Measurements from ENCODE around the gene RASA4B. TPM values are rescaled to one million over a fixed set of nuclear protein-coding genes. Genes with fewer than 3 reads are reported as not detected.

The RASA4B gene
- total RNA-seq, 3 donors from 2014 or later (not counting 1 experiment from before 2014, with no cell fraction given) = 2.4 to 14.3 (median 12.3) TPM

DNA sequence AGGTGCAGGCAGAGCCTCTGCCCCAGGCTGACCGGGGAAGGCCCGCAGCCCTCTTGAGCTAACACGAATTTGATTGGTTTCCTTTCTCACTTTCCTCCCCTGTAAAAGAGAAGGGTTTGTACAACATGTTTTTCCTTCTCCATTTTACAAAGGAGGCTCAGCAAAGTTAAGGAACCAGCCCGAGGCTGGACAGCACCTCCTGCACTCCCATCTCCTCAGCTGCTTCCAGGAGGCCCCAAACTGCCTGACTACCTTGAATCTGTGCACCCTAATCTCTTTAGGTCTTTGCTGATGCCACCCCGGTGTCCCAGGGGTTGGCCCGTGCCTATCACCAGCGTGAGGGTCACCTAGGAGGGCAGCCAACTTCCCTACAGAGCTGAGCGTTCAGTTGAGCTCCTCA, 57.1 kb downstream of the RASA4B start:
- peaks cover 19% of the 10 kb centered on the region for H3K4me1 ChIP-seq (ENCODE audit: control insufficient read depth, insufficient read depth, low read length)
- 91% methylated on average over 8 of the region's 8 CpGs for WGBS (ENCODE audit: insufficient coverage)
- H3K9me3 ChIP-seq (ENCODE audit: control insufficient read depth, insufficient read depth, low read length) = no peaks in the 10 kb centered on the region
- ATAC-seq (no peak), DNase-seq (no peak)
- H3K4me3 ChIP-seq (ENCODE audit: low read length) = no peak overlapping the region
- Mint-ChIP-seq H3K4me1 (peaks cover 8 to 33% of the 10 kb centered on the region in 2 donors), H3K27me3 (ENCODE audit: low read depth in 2 of 2) (no peaks in the 10 kb centered on the region), H3K27ac (no peak overlapping the region), H3K4me3 (no peak overlapping the region), H3K9me3 (no peaks in the 10 kb centered on the region), H3K36me3 (no peaks in the 10 kb centered on the region)
- TF ChIP-seq, protein P1, sequence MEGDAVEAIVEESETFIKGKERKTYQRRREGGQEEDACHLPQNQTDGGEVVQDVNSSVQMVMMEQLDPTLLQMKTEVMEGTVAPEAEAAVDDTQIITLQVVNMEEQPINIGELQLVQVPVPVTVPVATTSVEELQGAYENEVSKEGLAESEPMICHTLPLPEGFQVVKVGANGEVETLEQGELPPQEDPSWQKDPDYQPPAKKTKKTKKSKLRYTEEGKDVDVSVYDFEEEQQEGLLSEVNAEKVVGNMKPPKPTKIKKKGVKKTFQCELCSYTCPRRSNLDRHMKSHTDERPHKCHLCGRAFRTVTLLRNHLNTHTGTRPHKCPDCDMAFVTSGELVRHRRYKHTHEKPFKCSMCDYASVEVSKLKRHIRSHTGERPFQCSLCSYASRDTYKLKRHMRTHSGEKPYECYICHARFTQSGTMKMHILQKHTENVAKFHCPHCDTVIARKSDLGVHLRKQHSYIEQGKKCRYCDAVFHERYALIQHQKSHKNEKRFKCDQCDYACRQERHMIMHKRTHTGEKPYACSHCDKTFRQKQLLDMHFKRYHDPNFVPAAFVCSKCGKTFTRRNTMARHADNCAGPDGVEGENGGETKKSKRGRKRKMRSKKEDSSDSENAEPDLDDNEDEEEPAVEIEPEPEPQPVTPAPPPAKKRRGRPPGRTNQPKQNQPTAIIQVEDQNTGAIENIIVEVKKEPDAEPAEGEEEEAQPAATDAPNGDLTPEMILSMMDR (IDR thresholded peaks at IDR 0.05) = no peak
- H3K36me3 ChIP-seq (ENCODE audit: control insufficient read depth, insufficient read depth, low read length) = peaks cover 19% of the 10 kb centered on the region
- no peak overlapping the region for H3K27ac ChIP-seq (ENCODE audit: low read length)
- H3K27me3 ChIP-seq (ENCODE audit: control insufficient read depth, insufficient read depth, low read length) = no peaks in the 10 kb centered on the region
- intact Hi-C loops (cut with micrococcal nuclease) = loop anchor here (5.0 kb wide), 1 partner anchor 43 kb away; no protein-coding TSS in a partner anchor

DNA sequence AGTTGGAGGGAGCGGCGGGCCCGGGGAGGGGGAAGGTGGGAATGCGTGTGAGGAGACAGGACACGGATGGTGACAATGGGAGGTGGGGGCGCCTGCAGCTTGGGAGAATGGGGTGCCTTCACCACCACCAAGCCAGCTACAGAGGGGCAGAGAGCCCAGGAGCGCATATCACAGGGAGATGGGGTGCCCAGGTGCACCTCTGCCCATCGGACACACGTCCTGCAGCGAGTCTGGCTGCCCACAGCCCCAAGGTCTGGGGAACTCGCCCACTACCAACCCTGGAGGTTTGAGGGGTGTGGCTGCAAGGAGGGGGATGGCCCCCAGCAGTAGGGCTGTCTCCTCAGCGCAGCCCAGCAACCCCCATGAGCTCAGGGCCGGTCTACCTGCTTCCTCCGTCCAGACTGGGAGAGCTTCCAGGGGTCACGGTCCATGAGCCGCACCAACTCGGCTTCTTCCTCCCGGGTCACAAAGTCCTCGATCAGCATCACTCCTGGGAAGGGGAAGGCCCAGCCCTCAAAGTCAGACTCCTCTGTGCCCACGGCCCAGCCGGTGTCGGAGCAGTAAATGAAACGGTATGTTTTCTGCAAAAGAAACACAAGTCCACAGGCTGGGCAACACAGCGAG, 58.2 kb downstream of the RASA4B start:
- no peak for DNase-seq
- intact Hi-C loops (cut with micrococcal nuclease) = no loop called here
- Mint-ChIP-seq H3K36me3 (no peaks in the 10 kb centered on the region), H3K4me3 (no peak overlapping the region), H3K27ac (no peak overlapping the region), H3K27me3 (ENCODE audit: low read depth in 2 of 2) (no peaks in the 10 kb centered on the region), H3K4me1 (peaks cover 8 to 25% of the 10 kb centered on the region in 2 donors), H3K9me3 (no peaks in the 10 kb centered on the region)
- Histone ChIP-seq H3K9me3 (ENCODE audit: control insufficient read depth, insufficient read depth, low read length) (no peaks in the 10 kb centered on the region), H3K36me3 (ENCODE audit: control insufficient read depth, insufficient read depth, low read length) (peaks cover 23% of the 10 kb centered on the region), H3K4me3 (ENCODE audit: low read length) (no peak overlapping the region), H3K27me3 (ENCODE audit: control insufficient read depth, insufficient read depth, low read length) (no peaks in the 10 kb centered on the region), H3K4me1 (ENCODE audit: control insufficient read depth, insufficient read depth, low read length) (peaks cover 11% of the 10 kb centered on the region), H3K27ac (ENCODE audit: low read length) (no peak overlapping the region)
- ATAC-seq = no peak
- 94% methylated on average over 22 of the region's 24 CpGs for WGBS (ENCODE audit: insufficient coverage)
- TF ChIP-seq, protein P1 (IDR thresholded peaks at IDR 0.05) = no peak

DNA sequence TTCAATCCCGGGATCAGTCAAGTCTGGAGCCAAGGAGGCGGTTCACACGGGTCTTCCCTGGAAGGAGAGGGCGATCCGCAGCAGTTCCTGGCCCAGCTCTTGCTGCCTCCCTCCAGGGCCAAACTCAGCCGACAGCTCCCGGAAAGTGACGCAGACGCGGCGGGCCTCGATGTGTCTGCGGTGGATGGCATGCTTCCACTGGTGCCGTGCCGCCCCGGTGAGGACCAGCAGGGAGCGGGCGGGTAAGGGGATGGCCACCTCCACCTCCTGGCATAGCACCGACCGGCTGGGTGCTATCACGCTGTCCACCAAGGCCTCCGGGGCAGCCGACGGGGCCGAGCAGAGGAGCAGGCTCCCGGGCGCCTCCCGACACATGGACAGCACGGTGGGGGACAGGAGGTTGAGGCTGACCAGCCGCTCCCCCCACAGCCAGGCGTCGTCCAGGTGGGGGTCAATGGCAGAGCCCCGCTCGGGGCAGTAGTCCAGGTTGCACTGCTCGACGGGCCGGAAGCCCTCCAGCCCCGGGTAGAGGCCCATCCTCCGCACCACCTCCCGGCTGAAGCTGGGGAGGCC, 60.1 kb downstream of the RASA4B start:
- Histone ChIP-seq H3K36me3 (ENCODE audit: control insufficient read depth, insufficient read depth, low read length) (peaks cover 23% of the 10 kb centered on the region), H3K4me1 (ENCODE audit: control insufficient read depth, insufficient read depth, low read length) (no peaks in the 10 kb centered on the region), H3K4me3 (ENCODE audit: low read length) (no peak overlapping the region), H3K9me3 (ENCODE audit: control insufficient read depth, insufficient read depth, low read length) (no peaks in the 10 kb centered on the region), H3K27me3 (ENCODE audit: control insufficient read depth, insufficient read depth, low read length) (no peaks in the 10 kb centered on the region), H3K27ac (ENCODE audit: low read length) (no peak overlapping the region)
- H3K4me1 Mint-ChIP-seq = peaks cover 0 to 12% of the 10 kb centered on the region in 2 donors
- no peak for DNase-seq
- no peak overlapping the region for H3K27ac Mint-ChIP-seq
- ATAC-seq = no peak
- no peaks in the 10 kb centered on the region for H3K36me3 Mint-ChIP-seq
- WGBS (ENCODE audit: insufficient coverage) = 95% methylated on average over 40 of the region's 40 CpGs
- intact Hi-C loops (cut with micrococcal nuclease) = no loop called here
- no peak overlapping the region for H3K4me3 Mint-ChIP-seq
- no peaks in the 10 kb centered on the region for H3K9me3 Mint-ChIP-seq
- H3K27me3 Mint-ChIP-seq (ENCODE audit: low read depth in 2 of 2) = no peaks in the 10 kb centered on the region
- TF ChIP-seq, protein P1 (IDR thresholded peaks at IDR 0.05) = no peak
